ENCODE data around the gene CCNB3.

- TF ChIP-seq CTCF (IDR thresholded peaks at IDR 0.05) = no peak
- no peak for TF ChIP-seq POLR2A (IDR thresholded peaks at IDR 0.05)
These were observed 2.2 kb downstream of the CCNB3 start for GRCh38 chrX:50206753-50207152.

Data from right lobe of liver (tissue), 4 donors.